Astrocyte (in vitro differentiated cells and primary cell): ENCODE data around the gene SERF2. TPM values are rescaled to one million over a fixed set of nuclear protein-coding genes. Genes with fewer than 3 reads are reported as not detected.
"Not testable (repeated sequence)": the region's sequence is repeated elsewhere in the genome, so short reads cannot be mapped to it uniquely, and the experiment has no call there.

Experiments used
- DNase-seq: peaks from one replicate; pipeline ENCODE4 v3.0.0-alpha.2; 2010; ENCODE audit warnings: low read depth
- FAIRE-seq: peaks from 2 replicates; lab custom pipeline; 2011; peaks lifted over from hg19 to GRCh38; lab: Jason Lieb, UNC
- H2AFZ ChIP-seq: 2 replicates; pipeline ENCODE4 v1.6.0; 2012; ENCODE audit warnings: low read depth, low read length, inconsistent platforms
- H3K27ac ChIP-seq: 2 replicates; pipeline ENCODE4 v1.5.1; 2011; ENCODE audit warnings: low read depth, low read length, inconsistent platforms
- H3K27me3 ChIP-seq: 2 replicates; pipeline ENCODE4 v1.6.0; 2011; ENCODE audit warnings: low read length, inconsistent platforms; ENCODE audit not compliant: insufficient read depth
- H3K36me3 ChIP-seq: 2 replicates; pipeline ENCODE4 v1.5.1; 2011; ENCODE audit warnings: low read length, inconsistent platforms; ENCODE audit not compliant: insufficient read depth
- H3K4me1 ChIP-seq: 2 replicates; pipeline ENCODE4 v1.5.1; 2011; ENCODE audit warnings: low read length, inconsistent platforms; ENCODE audit not compliant: insufficient read depth
- H3K4me2 ChIP-seq: 2 replicates; pipeline ENCODE4 v1.6.0; 2012; ENCODE audit warnings: low read length, inconsistent platforms
- H3K4me3 ChIP-seq: 2 replicates; pipeline ENCODE4 v1.5.1; 2011; ENCODE audit warnings: low read depth, mild to moderate bottlenecking, low read length, inconsistent platforms; ENCODE audit not compliant: insufficient read depth
- H3K79me2 ChIP-seq: 2 replicates; pipeline ENCODE4 v1.6.0; 2012; ENCODE audit warnings: mild to moderate bottlenecking, low read length, inconsistent platforms; ENCODE audit not compliant: insufficient read depth
- H3K9ac ChIP-seq: 2 replicates; pipeline ENCODE4 v1.6.0; 2012; ENCODE audit warnings: mild to moderate bottlenecking, low read length, inconsistent platforms
- H3K9me3 ChIP-seq: 2 replicates; pipeline ENCODE4 v1.5.1; 2012; ENCODE audit warnings: low read depth, mild to moderate bottlenecking, low read length, inconsistent platforms; ENCODE audit not compliant: insufficient read depth
- H4K20me1 ChIP-seq: 2 replicates; pipeline ENCODE4 v1.6.0; 2012; ENCODE audit warnings: low read length, inconsistent platforms; ENCODE audit not compliant: insufficient read depth
- H3K27ac Mint-ChIP-seq: one replicate; pipeline ENCODE4 v1.8.0; 2021; ENCODE audit warnings: mild to moderate bottlenecking, mixed read lengths; ENCODE audit not compliant: unreplicated experiment
- H3K27me3 Mint-ChIP-seq: one replicate; pipeline ENCODE4 v1.8.0; 2021; ENCODE audit warnings: low read depth, mixed read lengths; ENCODE audit not compliant: unreplicated experiment
- H3K36me3 Mint-ChIP-seq: one replicate; pipeline ENCODE4 v1.8.0; 2021; ENCODE audit warnings: low read depth, mixed read lengths; ENCODE audit not compliant: unreplicated experiment
- H3K4me1 Mint-ChIP-seq: one replicate; pipeline ENCODE4 v1.8.0; 2021; ENCODE audit warnings: low read depth, mixed read lengths; ENCODE audit not compliant: unreplicated experiment
- H3K4me3 Mint-ChIP-seq: one replicate; pipeline ENCODE4 v1.8.0; 2021; ENCODE audit warnings: mild to moderate bottlenecking, moderate library complexity, mixed read lengths; ENCODE audit not compliant: unreplicated experiment
- H3K9me3 Mint-ChIP-seq: one replicate; pipeline ENCODE4 v1.8.0; 2021; ENCODE audit warnings: mild to moderate bottlenecking, mixed read lengths; ENCODE audit not compliant: unreplicated experiment
- CTCF ChIP-seq: IDR thresholded peaks from 2 replicates; pipeline ENCODE4 v1.5.1; 2011; ENCODE audit warnings: low read depth, mild to moderate bottlenecking, inconsistent platforms, low read length, moderate library complexity; ENCODE audit not compliant: insufficient read depth
- EZH2 ChIP-seq: IDR thresholded peaks from 2 replicates; pipeline ENCODE4 v1.6.1; 2012; ENCODE audit warnings: mild to moderate bottlenecking, low read length, inconsistent platforms; ENCODE audit not compliant: insufficient read depth
- total RNA-seq: library from RNA; stranded (reverse); gene quantifications from 2 replicates; pipeline ENCODE4 v1.2.1, GENCODE V29; 2021

Gene SERF2
- total RNA-seq, 1 donor from 2014 or later, result 933 TPM

GRCh38 chr15:43826508-43827341 lies 34.6 kb downstream of the SERF2 start, which contains the start of gene WDR76:
Gene WDR76 (plus strand): TSS chr15:43827002. CDS start chr15:43827033, 31 bp downstream.
- peak within 1 kb of the TSS; percentile 64 for H3K27ac ChIP-seq
- peak within 1 kb of the TSS; percentile 70 for H3K4me3 ChIP-seq
- no peaks in the 10 kb centered on the region for H3K36me3 ChIP-seq
- H3K27me3 ChIP-seq, result no peaks in the 10 kb centered on the region
- H3K9me3 ChIP-seq, result no peaks in the 10 kb centered on the region
- peaks cover 12% of the 10 kb centered on the region for H3K4me1 ChIP-seq
- Mint-ChIP-seq H3K4me1 (peaks cover 4% of the 10 kb centered on the region), H3K4me3 (peak within 1 kb of the TSS; percentile 14), H3K27ac (no peak within 1 kb of the TSS), H3K36me3 (peaks cover 2% of the 10 kb centered on the region), H3K27me3 (no peaks in the 10 kb centered on the region), H3K9me3 (no peaks in the 10 kb centered on the region)
- no peak for TF ChIP-seq EZH2
- TF ChIP-seq CTCF, result no peak
- H4K20me1 ChIP-seq, result peaks cover 5% of the 10 kb centered on the region
- peak within 1 kb of the TSS; percentile 95 for H3K4me2 ChIP-seq
- peak within 1 kb of the TSS; percentile 86 for H3K9ac ChIP-seq
- FAIRE-seq (no peak), DNase-seq (peak; percentile 64)
- peak within 1 kb of the TSS; percentile 95 for H2AFZ ChIP-seq
- H3K79me2 ChIP-seq, result peaks cover 34% of the 10 kb centered on the region

GRCh38 chr15:43828061-43828657 lies 36.0 kb downstream of the SERF2 start:
- peak overlapping the region; percentile 86 for H3K9ac ChIP-seq
- H3K4me1 Mint-ChIP-seq, result peaks cover 2% of the 10 kb centered on the region
- H3K9me3 Mint-ChIP-seq, result no peaks in the 10 kb centered on the region
- H2AFZ ChIP-seq, result no peak overlapping the region
- peaks cover 5% of the 10 kb centered on the region for H4K20me1 ChIP-seq
- peaks cover 21% of the 10 kb centered on the region for H3K79me2 ChIP-seq
- H3K27me3 ChIP-seq, result no peaks in the 10 kb centered on the region
- H3K4me1 ChIP-seq, result peaks cover 12% of the 10 kb centered on the region
- no peak overlapping the region for H3K27ac ChIP-seq
- H3K4me3 ChIP-seq, result peak overlapping the region; percentile 22
- peak overlapping the region; percentile 95 for H3K4me2 ChIP-seq
- H3K4me3 Mint-ChIP-seq, result no peak overlapping the region
- H3K9me3 ChIP-seq, result no peaks in the 10 kb centered on the region
- H3K36me3 Mint-ChIP-seq, result peaks cover 2% of the 10 kb centered on the region
- H3K27ac Mint-ChIP-seq, result no peak overlapping the region
- TF ChIP-seq EZH2 (no peak), CTCF (no peak)
- DNase-seq, result no peak
- no peaks in the 10 kb centered on the region for H3K36me3 ChIP-seq
- no peaks in the 10 kb centered on the region for H3K27me3 Mint-ChIP-seq
- no peak for FAIRE-seq

- not testable (repeated sequence) for H3K4me3 Mint-ChIP-seq
Measured at GRCh38 chr15:43829951-43830540, 37.9 kb downstream of the SERF2 start.

GRCh38 chr15:43830691-43831275 lies 38.7 kb downstream of the SERF2 start:
- H3K79me2 ChIP-seq, H3K27ac ChIP-seq, FAIRE-seq, H3K4me2 ChIP-seq, H3K27me3 ChIP-seq, H3K27ac Mint-ChIP-seq, H3K36me3 ChIP-seq, H3K4me1 ChIP-seq, H3K9me3 Mint-ChIP-seq, H3K4me3 Mint-ChIP-seq, H3K9me3 ChIP-seq, H4K20me1 ChIP-seq, H3K27me3 Mint-ChIP-seq, DNase-seq, H2AFZ ChIP-seq, H3K4me3 ChIP-seq, H3K9ac ChIP-seq, H3K36me3 Mint-ChIP-seq, H3K4me1 Mint-ChIP-seq: not testable (repeated sequence)

More at GRCh38 chr15:43829951-43830540, 37.9 kb downstream of the SERF2 start:
- not testable (repeated sequence) for H3K9me3 ChIP-seq, H3K79me2 ChIP-seq, H3K27ac Mint-ChIP-seq, H3K36me3 Mint-ChIP-seq, H3K4me2 ChIP-seq, H3K27me3 ChIP-seq, FAIRE-seq, H3K4me3 ChIP-seq, H3K4me1 Mint-ChIP-seq, H3K36me3 ChIP-seq, H3K27me3 Mint-ChIP-seq, H4K20me1 ChIP-seq, H3K9ac ChIP-seq, H3K9me3 Mint-ChIP-seq, DNase-seq, H3K4me1 ChIP-seq, H3K27ac ChIP-seq, H2AFZ ChIP-seq
